GM23338 (cell line): Measurements from ENCODE around the gene ZNF638. TPM values are rescaled to one million over a fixed set of nuclear protein-coding genes. Genes with fewer than 3 reads are reported as not detected.

Experiments used
- ATAC-seq: fragments of 200-7000 bp; cut with Tn5 transposase; 3 replicates; pipeline ENCODE4 v1.9.1; 2020
- DNase-seq: peaks from one replicate; pipeline ENCODE4 v3.0.0-alpha.2; 2015; ENCODE audit warnings: low spot score
- H2AFZ ChIP-seq: fragments of 200-600 bp; sonication (generic); 2 replicates; pipeline ENCODE4 v1.8.0; 2016; ENCODE audit warnings: antibody characterized with exemption, mild to moderate bottlenecking, moderate library complexity
- H3F3A ChIP-seq: fragments of 200-600 bp; sonication (generic); replicated peaks from 2 replicates; pipeline ENCODE4 v1.8.0; 2017; ENCODE audit warnings: antibody characterized with exemption, mixed run types, low read depth
- H3K27ac ChIP-seq: fragments of 200-600 bp; sonication (generic); 2 replicates; pipeline ENCODE4 v1.6.1; 2016; ENCODE audit warnings: low read depth
- H3K27me3 ChIP-seq: fragments of 200-600 bp; sonication (generic); 2 replicates; pipeline ENCODE4 v1.8.0; 2016; ENCODE audit warnings: mild to moderate bottlenecking, mixed run types, moderate library complexity; ENCODE audit not compliant: insufficient read depth
- H3K36me3 ChIP-seq: fragments of 200-600 bp; sonication (generic); 2 replicates; pipeline ENCODE4 v1.8.0; 2016; ENCODE audit warnings: mild to moderate bottlenecking; ENCODE audit not compliant: insufficient read depth
- H3K4me1 ChIP-seq: fragments of 200-600 bp; sonication (generic); 2 replicates; pipeline ENCODE4 v1.8.0; 2016; ENCODE audit warnings: mild to moderate bottlenecking, moderate library complexity; ENCODE audit not compliant: insufficient read depth
- H3K4me2 ChIP-seq: fragments of 200-600 bp; sonication (generic); 2 replicates; pipeline ENCODE4 v1.7.1; 2017; ENCODE audit warnings: mixed run types
- H3K4me3 ChIP-seq: fragments of 200-600 bp; sonication (generic); 2 replicates; pipeline ENCODE4 v1.6.1; 2016; ENCODE audit warnings: mixed run types
- H3K79me2 ChIP-seq: fragments of 200-600 bp; sonication (generic); replicated peaks from 2 replicates; pipeline ENCODE4 v1.8.0; 2017; ENCODE audit warnings: mild to moderate bottlenecking; ENCODE audit not compliant: insufficient read depth
- H3K9me2 ChIP-seq: fragments of 200-600 bp; sonication (generic); 2 replicates; pipeline ENCODE4 v1.8.0; 2017; ENCODE audit not compliant: insufficient read depth
- H4K20me1 ChIP-seq: fragments of 200-600 bp; sonication (generic); replicated peaks from 2 replicates; pipeline ENCODE4 v1.8.0; 2017; ENCODE audit warnings: mild to moderate bottlenecking; ENCODE audit not compliant: insufficient read depth
- H3K27ac Mint-ChIP-seq: 2 replicates; pipeline ENCODE4 v1.8.0; 2020; ENCODE audit warnings: inconsistent platforms, mild to moderate bottlenecking, moderate library complexity, mixed read lengths
- H3K27me3 Mint-ChIP-seq: 3 replicates; pipeline ENCODE4 v1.8.0; 2022; ENCODE audit warnings: low read depth, mild to moderate bottlenecking, moderate library complexity, mixed read lengths, inconsistent platforms; ENCODE audit not compliant: insufficient read depth, poor library complexity
- H3K36me3 Mint-ChIP-seq: 3 replicates; pipeline ENCODE4 v1.8.0; 2021; ENCODE audit warnings: low read depth, mild to moderate bottlenecking, inconsistent platforms, moderate library complexity, mixed read lengths
- H3K4me1 Mint-ChIP-seq: 3 replicates; pipeline ENCODE4 v1.8.0; 2020; ENCODE audit warnings: mild to moderate bottlenecking, inconsistent platforms, mixed read lengths
- H3K4me3 Mint-ChIP-seq: 3 replicates; pipeline ENCODE4 v1.8.0; 2021; ENCODE audit warnings: moderate library complexity, mild to moderate bottlenecking, inconsistent platforms, mixed read lengths
- H3K9me3 Mint-ChIP-seq: 3 replicates; pipeline ENCODE4 v1.8.0; 2020; ENCODE audit warnings: moderate library complexity, mild to moderate bottlenecking, inconsistent platforms, mixed read lengths
- ETS1 ChIP-seq: IDR thresholded peaks from 2 replicates; pipeline ENCODE4 v1.6.1; 2016; ENCODE audit warnings: antibody characterized with exemption
- EZH2 ChIP-seq: fragments of 200-600 bp; sonication (generic); IDR thresholded peaks from one replicate; pipeline ENCODE4 v1.8.0; 2017; ENCODE audit warnings: antibody characterized with exemption, mild to moderate bottlenecking, low read depth; ENCODE audit not compliant: unreplicated experiment
- REST ChIP-seq: IDR thresholded peaks from one replicate; pipeline ENCODE4 v1.6.1; 2018; ENCODE audit warnings: antibody characterized with exemption; ENCODE audit not compliant: unreplicated experiment
- ZNF331 ChIP-seq: fragments of 250-450 bp; sonication (Bioruptor Pico); IDR thresholded peaks from 2 replicates; pipeline ENCODE4 v1.5.0; 2020; ENCODE audit warnings: low read depth, mild to moderate bottlenecking, moderate library complexity
- polyA plus RNA-seq: library from polyadenylated mRNA; unstranded; fragments of >200 nt; fragmentation: Nextera tagmentation; extraction: Ambion mirVana; gene quantifications from 2 replicates; pipeline ENCODE4 v1.2.1, GENCODE V29; 2016
- total RNA-seq: library from RNA; depleted of rRNA; stranded (reverse); fragments of >200 nt; shearing (Covaris generic); gene quantifications from 2 replicates; pipeline ENCODE4 v1.2.3, GENCODE V29; 2014

The ZNF638 gene
- total and polyA plus RNA-seq, 2 experiments from 2014 or later: 185 to 190 TPM

GRCh38 chr2:71465961-71466300, 134.3 kb downstream of the ZNF638 start:
- peaks cover 28% of the 10 kb centered on the region for H3K27me3 Mint-ChIP-seq
- Histone ChIP-seq H3K79me2 (no peaks in the 10 kb centered on the region), H3K4me1 (peaks cover 20% of the 10 kb centered on the region; the same call in 1 of the 2 replicates), H3K9me2 (no peaks in the 10 kb centered on the region; the same call in 1 of the 2 replicates), H2AFZ (peak overlapping the region; percentile 89), H4K20me1 (peaks cover 5% of the 10 kb centered on the region), H3K36me3 (no peaks in the 10 kb centered on the region; the same call in 1 of the 2 replicates), H3K4me3 (peak overlapping the region; percentile 79), H3F3A (0 out of 2 replicates have a peak, but pooled peaks cover 2% of the 10 kb centered on the region), H3K4me2 (peak overlapping the region; percentile 98), H3K27ac (no peak overlapping the region), H3K27me3 (peaks cover 65% of the 10 kb centered on the region)
- DNase-seq (no peak), ATAC-seq (peak; percentile 26)
- H3K27ac Mint-ChIP-seq: no peak overlapping the region
- peaks cover 21% of the 10 kb centered on the region for H3K4me1 Mint-ChIP-seq
- no peak overlapping the region for H3K4me3 Mint-ChIP-seq
- peaks cover 12% of the 10 kb centered on the region; the same call in 2 of the 3 replicates for H3K9me3 Mint-ChIP-seq
- TF ChIP-seq EZH2: no peak
- peaks cover 11% of the 10 kb centered on the region for H3K36me3 Mint-ChIP-seq

- Histone ChIP-seq H2AFZ (peak overlapping the region; percentile 89), H3K79me2 (no peaks in the 10 kb centered on the region), H4K20me1 (peaks cover 5% of the 10 kb centered on the region), H3K4me2 (peak overlapping the region; percentile 98), H3K27ac (no peak overlapping the region), H3K36me3 (no peaks in the 10 kb centered on the region; the same call in 1 of the 2 replicates), H3K27me3 (peaks cover 63% of the 10 kb centered on the region), H3F3A (0 out of 2 replicates have a peak, but pooled peaks cover 2% of the 10 kb centered on the region), H3K9me2 (no peaks in the 10 kb centered on the region; the same call in 1 of the 2 replicates), H3K4me1 (peaks cover 16% of the 10 kb centered on the region; the same call in 1 of the 2 replicates), H3K4me3 (peak overlapping the region; percentile 79)
- Mint-ChIP-seq H3K4me3 (peak overlapping the region; percentile 73), H3K9me3 (peaks cover 7% of the 10 kb centered on the region; the same call in 2 of the 3 replicates), H3K27me3 (peaks cover 24% of the 10 kb centered on the region), H3K36me3 (peaks cover 6% of the 10 kb centered on the region), H3K4me1 (peaks cover 15% of the 10 kb centered on the region), H3K27ac (no peak overlapping the region)
- TF ChIP-seq EZH2 (peak; percentile 38), ZNF331 (no peak), REST (no peak), ETS1 (no peak)
- ATAC-seq (peak; percentile 70), DNase-seq (peak; percentile 64)
Measured at GRCh38 chr2:71466301-71467179, 135.0 kb downstream of the ZNF638 start.
